ENCODE data around the gene VPS37B. TPM values are rescaled to one million over a fixed set of nuclear protein-coding genes. Genes with fewer than 3 reads are reported as not detected.

VPS37B gene
- total and polyA plus RNA-seq, 2 of the 8 experiments (the other 6 are each of a cell fraction or from before 2014, with no cell fraction given) = 11.9 to 15.7 TPM

DNA sequence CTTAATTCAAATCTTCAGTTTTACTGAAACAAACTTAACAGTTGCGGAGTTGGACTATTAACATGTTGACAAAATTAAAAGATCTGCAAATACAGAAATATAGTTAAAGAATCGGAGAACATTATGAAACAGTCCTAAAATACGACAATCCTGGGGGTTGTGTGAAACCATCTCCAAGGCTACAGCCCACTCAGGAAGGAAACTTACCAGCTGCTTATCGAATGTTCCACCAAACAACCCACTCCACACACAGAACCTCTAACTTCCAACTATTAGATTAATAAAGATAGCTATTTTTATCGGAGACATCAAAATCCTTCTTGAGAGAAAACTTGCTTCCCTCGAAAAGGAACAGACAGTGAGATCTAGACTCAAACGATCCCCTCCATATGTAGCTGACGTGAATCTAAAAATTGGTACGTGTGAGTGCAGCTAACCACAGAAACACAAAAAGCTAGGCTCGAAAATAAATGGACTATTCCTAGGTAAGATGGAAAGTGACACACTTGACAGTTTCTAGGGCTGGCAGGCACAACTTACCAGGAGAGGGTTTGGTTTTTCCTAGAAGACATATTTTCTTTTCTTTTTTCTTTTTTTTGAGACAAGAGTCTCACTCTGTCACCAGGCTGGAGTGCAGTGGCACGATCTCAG lies 12.9 kb downstream of the VPS37B start:
- Histone ChIP-seq H3K23me2 (ENCODE audit: low read depth, low read length) (no peaks in the 10 kb centered on the region), H3K27ac (ENCODE audit: low read depth, low read length) (no peak overlapping the region), H2BK15ac (ENCODE audit: low read length) (no peak overlapping the region), H3K14ac (ENCODE audit: insufficient read length) (no peak overlapping the region), H2BK20ac (ENCODE audit: low read length) (no peak overlapping the region), H2BK5ac (ENCODE audit: low read depth, low read length) (no peak overlapping the region), H3K9ac (replicated peaks in 1 of 4; ENCODE audit: extremely low read depth in 1 of 4, low read depth in 3 of 4, low read length in 3 of 4) (no peak overlapping the region), H4K20me1 (replicated peaks in 1 of 2; ENCODE audit: control insufficient read depth in 1 of 2, insufficient read depth in 2 of 2, low read length in 2 of 2) (peaks cover 22 to 39% of the 10 kb centered on the region in 2 experiments), H4K8ac (ENCODE audit: extremely low read depth, insufficient read depth, low read length) (no peak overlapping the region), H3K4me3 (ENCODE audit: extremely low read depth in 1 of 4, insufficient read depth in 2 of 4, low read depth in 3 of 4, low read length in 4 of 4) (no peak overlapping the region), H2BK120ac (replicated peaks; ENCODE audit: low read depth, low read length) (no peak overlapping the region), H2BK12ac (ENCODE audit: low read depth, low read length) (no peak overlapping the region), H3K18ac (ENCODE audit: extremely low read depth, low read length) (no peak overlapping the region), H3K79me2 (ENCODE audit: control insufficient read depth in 1 of 2, insufficient read depth in 2 of 2, low read length in 2 of 2) (peaks cover 0 to 34% of the 10 kb centered on the region in 2 experiments; a peak in 3 of 4 replicates), H3K4me2 (ENCODE audit: insufficient read depth in 1 of 2, low read depth in 2 of 2, low read length in 2 of 2) (no peak overlapping the region), H3K36me3 (ENCODE audit: control insufficient read depth in 2 of 4, insufficient read depth in 4 of 4, low read length in 3 of 4) (no peaks in the 10 kb centered on the region), H3K79me1 (ENCODE audit: low read depth, low read length) (peaks cover 9% of the 10 kb centered on the region), H4K5ac (ENCODE audit: insufficient read length, low read depth, low read length) (no peak overlapping the region), H2AK5ac (ENCODE audit: low read depth, low read length) (no peak overlapping the region), H3K4ac (replicated peaks; ENCODE audit: insufficient read length, low read depth, low read length) (no peak overlapping the region), H4K91ac (replicated peaks; ENCODE audit: insufficient read length, low read length) (no peak overlapping the region), H3K27me3 (replicated peaks in 1 of 4; ENCODE audit: control insufficient read depth in 3 of 4, extremely low read depth in 1 of 4, insufficient read depth in 3 of 4, low read length in 3 of 4) (peaks cover 0 to 19% (median 13%) of the 10 kb centered on the region in 4 experiments; a peak in 6 of 7 replicates), H3K56ac (replicated peaks; ENCODE audit: insufficient read length, low read depth, low read length) (no peak overlapping the region), H3K9me3 (ENCODE audit: insufficient read depth in 2 of 2, low read depth in 1 of 2, low read length in 1 of 2) (no peaks in the 10 kb centered on the region), H3K23ac (ENCODE audit: insufficient read length) (no peak overlapping the region), H2AFZ (ENCODE audit: low read length) (no peak overlapping the region), H3K4me1 (replicated peaks in 1 of 4; ENCODE audit: control insufficient read depth in 3 of 4, insufficient read depth in 4 of 4, low read length in 3 of 4) (peaks cover 0 to 5% (median 2%) of the 10 kb centered on the region in 4 experiments; a peak in 4 of 7 replicates)
- ChIA-PET CTCF (ENCODE audit: partially characterized antibody) (interaction anchor here (0.9 to 6.2 kb wide), 8 partner anchors 11 to 110 kb away, joined by 3 to 41 read pairs (median 7); no protein-coding TSS in a partner anchor), POLR2A (ENCODE audit: partially characterized antibody) (interaction anchor here (1.1 kb wide), 1 partner anchor 15 kb away, joined by 3 read pairs; no protein-coding TSS in a partner anchor)
- FAIRE-seq (no peak), DNase-seq (ENCODE audit: low read depth in 1 of 2, low spot score in 2 of 2) (no peak)
- 87% methylated on average over 11 of the region's 11 CpGs; no CpG with 5 or more reads in 1 of the 2 experiments for WGBS, 2 experiments (ENCODE audit: extremely low coverage in 1 of 2, insufficient coverage in 1 of 2, insufficient read length in 1 of 2, insufficient replicate concordance in 2 of 2, low coverage in 1 of 2, low lambda C conversion rate in 2 of 2, missing lambda C conversion rate in 1 of 2)
- no peak for TF ChIP-seq POLR2AphosphoS5 (IDR thresholded peaks at IDR 0.05; ENCODE audit: low read depth, low read length)
- no peak for TF ChIP-seq TAF1 (IDR thresholded peaks at IDR 0.05; ENCODE audit: low read depth, low read length)
- TF ChIP-seq GTF2F1 (IDR thresholded peaks at IDR 0.05; ENCODE audit: borderline replicate concordance, low read depth, low read length) = no peak
- no peak for TF ChIP-seq KDM5A (IDR thresholded peaks at IDR 0.05; ENCODE audit: low read length)
- no peak for TF ChIP-seq RBBP5 (IDR thresholded peaks at IDR 0.05; ENCODE audit: borderline replicate concordance, low read depth, low read length)
- TF ChIP-seq HDAC6 (IDR thresholded peaks at IDR 0.05; ENCODE audit: low read depth, low read length) = no peak
- TF ChIP-seq SIRT6 (IDR thresholded peaks at IDR 0.05; ENCODE audit: low read length) = no peak
- TF ChIP-seq NRF1 (IDR thresholded peaks at IDR 0.05; ENCODE audit: low read depth, low read length) = no peak
- TF ChIP-seq RNF2 (IDR thresholded peaks at IDR 0.05; ENCODE audit: borderline replicate concordance, low read depth, low read length, missing control alignments, poor library complexity, severe bottlenecking) = no peak
- no peak for TF ChIP-seq GABPA (IDR thresholded peaks at IDR 0.05; ENCODE audit: borderline replicate concordance, insufficient read depth, low read length)
- no peak for TF ChIP-seq YY1 (IDR thresholded peaks at IDR 0.05; ENCODE audit: low read depth, low read length)
- TF ChIP-seq TAF7 (optimal IDR thresholded peaks at IDR 0.05; ENCODE audit: borderline replicate concordance, low read depth, low read length) = no peak
- no peak for TF ChIP-seq EP300 (IDR thresholded peaks at IDR 0.05; ENCODE audit: borderline replicate concordance in 1 of 2, low read depth in 2 of 2, low read length in 2 of 2)

All from H1 (cell line).